ENCODE results near the gene TARP.

TARP gene

DNA sequence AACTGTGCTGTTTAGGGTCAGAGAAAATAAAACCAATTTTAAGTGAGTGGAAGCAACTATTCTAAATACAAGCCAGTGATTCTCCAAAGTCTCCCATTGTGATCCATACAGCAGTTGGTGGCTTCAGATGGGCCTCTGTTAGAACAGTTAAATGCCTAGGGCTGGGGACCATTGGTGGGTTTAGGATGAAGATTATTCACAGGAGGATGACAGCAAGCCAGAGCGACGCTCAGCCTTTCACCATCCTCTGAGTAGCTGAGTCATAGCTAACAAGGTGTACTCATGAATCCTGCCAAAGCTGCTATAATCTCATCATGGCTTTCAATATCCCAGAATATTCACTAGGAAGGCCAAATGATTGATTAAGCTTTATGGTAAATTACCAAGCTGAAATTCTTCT lies 55.8 kb downstream of the TARP start:
- DNase-seq (ENCODE audit: low read depth in 2 of 2): no peak

DNA sequence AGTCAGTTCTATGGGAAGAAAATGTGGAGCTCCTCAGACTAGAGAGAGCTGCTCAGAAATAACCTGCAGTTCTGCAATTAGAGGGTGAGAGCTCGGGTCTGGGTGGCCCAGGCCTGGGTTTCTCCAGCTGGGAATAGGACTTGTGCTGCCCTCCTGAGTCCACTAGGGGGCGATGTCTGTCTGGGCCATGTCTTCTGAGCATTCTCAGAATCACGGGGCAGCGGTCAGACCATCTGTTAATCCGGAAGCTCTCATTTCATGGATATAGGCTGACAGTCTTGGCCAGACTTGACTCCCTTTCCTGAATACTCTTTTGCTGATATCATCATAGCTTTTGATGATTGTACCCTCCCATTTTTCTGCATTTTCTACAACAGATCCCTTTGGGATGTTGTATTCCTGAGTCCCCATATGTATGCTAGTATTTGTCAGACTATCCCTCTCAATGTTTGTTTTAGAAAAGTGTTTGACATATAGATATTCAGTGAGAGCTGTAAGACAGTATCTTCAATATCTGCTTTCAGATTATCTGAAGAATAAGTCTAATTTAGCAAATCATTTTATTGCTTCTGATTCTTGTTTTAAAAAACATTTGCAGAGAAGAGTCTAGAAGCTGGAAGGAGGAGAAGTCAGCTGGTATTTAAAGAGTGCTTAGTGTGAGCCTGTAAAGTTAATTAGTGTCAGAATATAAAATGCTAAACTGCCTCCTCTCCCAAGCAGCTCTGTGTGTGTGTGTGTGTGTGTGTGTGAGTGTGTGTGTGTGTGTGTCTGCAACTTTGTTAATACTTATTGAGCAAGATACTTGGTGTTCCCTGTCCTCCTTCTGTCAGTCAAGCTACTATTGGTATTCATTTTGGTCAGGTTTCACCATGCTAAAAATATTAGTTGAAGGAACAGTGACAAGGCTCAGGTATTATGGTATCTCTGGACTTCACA lies 57.4 kb downstream of the TARP start:
- peak; percentile 41 to 67 for DNase-seq (ENCODE audit: low read depth in 2 of 2)

DNA sequence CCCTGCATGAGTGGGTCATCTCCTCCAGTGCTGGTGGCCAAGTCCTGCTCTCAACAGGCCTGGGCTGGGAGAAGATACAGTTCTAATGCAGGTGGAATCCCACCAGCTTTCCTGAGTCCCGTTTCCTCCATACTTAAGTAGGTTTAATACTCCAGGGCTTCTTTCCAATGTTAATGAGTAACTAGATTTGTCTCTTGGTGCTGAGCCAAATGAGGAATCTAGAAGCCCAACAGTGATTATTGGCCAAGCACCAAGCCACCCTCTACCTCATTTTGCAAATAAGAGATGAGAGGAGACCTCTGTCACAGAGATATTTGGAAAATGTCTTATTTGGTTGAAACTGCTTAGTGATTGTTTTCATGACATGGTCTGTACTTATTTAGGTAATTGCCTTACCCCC lies 58.3 kb downstream of the TARP start:
- no peak for DNase-seq (ENCODE audit: low read depth in 2 of 2)

DNA sequence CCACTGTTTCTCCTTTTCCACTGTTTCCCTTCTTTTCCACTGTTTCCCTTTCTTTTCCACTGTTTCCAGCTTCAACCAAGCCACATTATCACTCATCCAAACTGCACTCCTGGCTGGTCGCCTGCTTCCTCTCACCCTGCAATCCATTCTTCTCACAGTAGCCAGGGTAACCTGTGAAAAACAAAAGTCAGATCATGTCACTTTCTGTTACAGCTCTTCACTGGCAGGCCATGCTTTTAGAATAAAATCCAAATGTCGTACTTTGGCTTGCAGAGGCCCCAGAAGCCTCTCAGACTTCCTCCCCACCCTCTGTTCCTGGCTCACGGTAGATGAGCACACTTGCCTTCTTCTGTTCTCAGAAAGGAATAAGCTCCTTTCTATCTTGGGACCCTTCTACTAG lies 61.5 kb downstream of the TARP start:
- DNase-seq (ENCODE audit: low read depth in 2 of 2): no peak

DNA sequence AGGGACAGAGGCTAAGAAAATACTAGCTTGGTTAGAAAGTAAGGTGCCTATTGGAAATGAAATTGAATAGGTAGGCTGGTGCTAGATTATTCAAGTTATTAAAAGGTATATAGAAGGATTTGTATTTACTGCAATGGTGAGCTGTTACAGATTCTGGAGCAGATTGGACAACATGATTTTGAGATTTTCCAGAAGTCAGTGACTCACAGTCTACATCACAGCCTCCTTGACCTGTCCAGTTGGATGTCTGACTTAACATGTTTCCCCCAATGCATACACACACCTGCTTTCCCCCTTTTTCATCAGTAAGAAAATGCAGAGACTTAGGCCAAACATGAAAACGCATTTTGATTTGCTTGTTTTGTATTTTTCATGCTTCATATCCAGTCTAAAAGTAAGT lies 62.0 kb downstream of the TARP start:
- DNase-seq (ENCODE audit: low read depth in 2 of 2): no peak
